Stomach (tissue), 4 donors: ENCODE results near the gene SORCS2.

ENCODE experiments used
- EP300 ChIP-seq: sonication (generic); formaldehyde crosslinking; IDR thresholded peaks from one replicate; pipeline ENCODE4 v1.6.1; 2017; ENCODE audit warnings: antibody characterized with exemption
- POLR2AphosphoS5 ChIP-seq, 3 donors: sonication (generic); formaldehyde crosslinking; IDR thresholded peaks; one replicate each; pipeline ENCODE4 v1.6.1; 2016; ENCODE audit warnings: antibody characterized with exemption in 3 of 3
- TF ChIP-seq, protein P1 (sequence below), 7 experiments: fragments of 450-650 bp in 4 of 7; fragments of 200-600 bp in 3 of 7; sonication (generic) in 3 of 7; IDR thresholded peaks; one replicate each; pipeline ENCODE4 v1.5.1; 2016 to 2019; ENCODE audit warnings: antibody characterized with exemption in 7 of 7, control low read depth in 2 of 7, mild to moderate bottlenecking in 1 of 7

DNA sequence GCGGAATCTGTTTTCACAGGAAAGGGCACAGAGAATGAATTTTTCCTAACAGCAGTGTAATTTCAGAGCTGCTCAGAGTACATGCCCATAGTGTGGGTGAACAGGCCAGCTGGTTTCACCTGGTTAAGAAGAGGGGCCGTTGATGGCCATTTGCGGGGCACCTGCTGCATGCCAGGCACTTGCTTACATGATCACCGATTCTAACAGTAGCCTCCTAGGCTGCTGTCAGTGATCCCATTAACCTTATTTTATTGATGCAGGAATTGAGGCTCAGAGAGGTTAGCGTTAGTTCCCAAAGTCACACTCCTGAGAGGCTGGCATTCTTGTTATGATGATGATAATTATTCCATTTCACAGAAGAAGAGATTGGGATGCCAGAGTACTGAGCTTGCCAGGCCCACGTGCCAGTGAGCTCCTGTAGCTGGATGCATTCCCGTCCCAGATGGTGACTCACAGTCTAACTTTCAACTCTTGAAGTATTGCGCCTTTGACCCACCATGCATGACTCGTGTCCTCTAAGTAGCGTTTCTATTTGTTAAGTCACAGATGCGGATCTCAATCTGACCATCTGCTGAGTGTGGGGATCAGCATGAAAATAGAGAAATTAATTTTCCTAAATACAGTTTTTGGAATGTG, 165.9 kb downstream of the SORCS2 start:
- TF ChIP-seq, protein P1, sequence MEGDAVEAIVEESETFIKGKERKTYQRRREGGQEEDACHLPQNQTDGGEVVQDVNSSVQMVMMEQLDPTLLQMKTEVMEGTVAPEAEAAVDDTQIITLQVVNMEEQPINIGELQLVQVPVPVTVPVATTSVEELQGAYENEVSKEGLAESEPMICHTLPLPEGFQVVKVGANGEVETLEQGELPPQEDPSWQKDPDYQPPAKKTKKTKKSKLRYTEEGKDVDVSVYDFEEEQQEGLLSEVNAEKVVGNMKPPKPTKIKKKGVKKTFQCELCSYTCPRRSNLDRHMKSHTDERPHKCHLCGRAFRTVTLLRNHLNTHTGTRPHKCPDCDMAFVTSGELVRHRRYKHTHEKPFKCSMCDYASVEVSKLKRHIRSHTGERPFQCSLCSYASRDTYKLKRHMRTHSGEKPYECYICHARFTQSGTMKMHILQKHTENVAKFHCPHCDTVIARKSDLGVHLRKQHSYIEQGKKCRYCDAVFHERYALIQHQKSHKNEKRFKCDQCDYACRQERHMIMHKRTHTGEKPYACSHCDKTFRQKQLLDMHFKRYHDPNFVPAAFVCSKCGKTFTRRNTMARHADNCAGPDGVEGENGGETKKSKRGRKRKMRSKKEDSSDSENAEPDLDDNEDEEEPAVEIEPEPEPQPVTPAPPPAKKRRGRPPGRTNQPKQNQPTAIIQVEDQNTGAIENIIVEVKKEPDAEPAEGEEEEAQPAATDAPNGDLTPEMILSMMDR (IDR thresholded peaks at IDR 0.05): no peak
- TF ChIP-seq EP300 (no peak), POLR2AphosphoS5 (IDR thresholded peaks at IDR 0.05) (peak in 2 of 3 donors; percentile 35 to 63)
